GM13977 (cell line): ENCODE measurements around the gene RAP2A.

Experiments used
- DNase-seq: peaks from one replicate; pipeline ENCODE4 v3.0.0; 2012; ENCODE audit warnings: low spot score
- CTCF ChIP-seq: IDR thresholded peaks from 2 replicates; pipeline ENCODE4 v1.5.1; 2012; ENCODE audit warnings: mild to moderate bottlenecking, control low read depth; ENCODE audit not compliant: insufficient read depth; ENCODE audit errors: extremely low read depth, missing control alignments
- in situ Hi-C: fragments of 300-500 bp; cut with MboI; formaldehyde crosslinking; loops from one replicate; pipeline ENCODE4 v1.12.0; 2022; ENCODE audit warnings: low sequenced_read_pairs, low pct_unique_long_range_greater_than_20kb, mixed read lengths, inconsistent platforms; ENCODE audit not compliant: unreplicated experiment

The RAP2A gene

GRCh38 chr13:97397267-97397666 lies 36.7 kb upstream of the RAP2A start:
- DNase-seq = no peak
- in situ Hi-C loops = no loop called here
- TF ChIP-seq CTCF = no peak

GRCh38 chr13:97401421-97401820 lies 32.5 kb upstream of the RAP2A start:
- TF ChIP-seq CTCF = no peak
- DNase-seq = no peak
- in situ Hi-C loops = no loop called here

- DNase-seq = no peak
- in situ Hi-C loops = no loop called here
- TF ChIP-seq CTCF = no peak
Measured at GRCh38 chr13:97403893-97404750, 29.8 kb upstream of the RAP2A start.

- DNase-seq = no peak
- in situ Hi-C loops = no loop called here
- no peak for TF ChIP-seq CTCF
Measured at GRCh38 chr13:97407540-97407939, 26.4 kb upstream of the RAP2A start.

- no peak for TF ChIP-seq CTCF
- in situ Hi-C loops = no loop called here
- no peak for DNase-seq
Measured at GRCh38 chr13:97408938-97409337, 25.0 kb upstream of the RAP2A start.

- DNase-seq = no peak
- TF ChIP-seq CTCF = no peak
- in situ Hi-C loops = no loop called here
Measured at GRCh38 chr13:97411984-97412383, 22.0 kb upstream of the RAP2A start.
